Islet precursor cell (in vitro differentiated cells): ENCODE data around the gene BRINP2.

Experiments used
- DNase-seq: peaks from one replicate; pipeline ENCODE4 v3.0.0-alpha.2; 2018

Gene BRINP2

GRCh38 chr1:177171536-177172123 is 872 bp downstream of the BRINP2 start:
- no peak for DNase-seq

- DNase-seq: no peak
These were observed 1.5 kb downstream of the BRINP2 start for GRCh38 chr1:177172272-177172671.

- no peak for DNase-seq
These were observed 2.1 kb downstream of the BRINP2 start for GRCh38 chr1:177172866-177173265.

- DNase-seq: no peak
These were observed 3.2 kb downstream of the BRINP2 start for GRCh38 chr1:177173976-177174375.

- DNase-seq: no peak
These were observed 4.3 kb downstream of the BRINP2 start for GRCh38 chr1:177174921-177175634.

GRCh38 chr1:177181280-177181630 is 10.5 kb downstream of the BRINP2 start:
- peak; percentile 55 for DNase-seq

GRCh38 chr1:177181631-177182291 is 11.0 kb downstream of the BRINP2 start:
- DNase-seq: peak; percentile 92

- DNase-seq: no peak
These were observed 13.1 kb downstream of the BRINP2 start for GRCh38 chr1:177183836-177184235.

- no peak for DNase-seq
These were observed 14.5 kb downstream of the BRINP2 start for GRCh38 chr1:177185209-177185608.

- DNase-seq: no peak
These were observed 15.9 kb downstream of the BRINP2 start for GRCh38 chr1:177186639-177187038.

- DNase-seq: no peak
These were observed 19.7 kb downstream of the BRINP2 start for GRCh38 chr1:177190308-177190970.

GRCh38 chr1:177198243-177198642 is 27.5 kb downstream of the BRINP2 start:
- no peak for DNase-seq

GRCh38 chr1:177200290-177200689 is 29.5 kb downstream of the BRINP2 start:
- no peak for DNase-seq

- DNase-seq: no peak
These were observed 36.1 kb downstream of the BRINP2 start for GRCh38 chr1:177206831-177207355.

GRCh38 chr1:177208920-177209319 is 38.2 kb downstream of the BRINP2 start:
- no peak for DNase-seq

- DNase-seq: peak; percentile 77
These were observed 38.6 kb downstream of the BRINP2 start for GRCh38 chr1:177209357-177209756.

GRCh38 chr1:177210071-177210470 is 39.3 kb downstream of the BRINP2 start:
- DNase-seq: no peak

GRCh38 chr1:177211231-177211630 is 40.5 kb downstream of the BRINP2 start:
- no peak for DNase-seq

GRCh38 chr1:177216587-177217202 is 45.9 kb downstream of the BRINP2 start:
- DNase-seq: no peak

GRCh38 chr1:177219554-177220458 is 49.0 kb downstream of the BRINP2 start:
- DNase-seq: no peak

GRCh38 chr1:177223359-177223758 is 52.6 kb downstream of the BRINP2 start:
- no peak for DNase-seq
